Mucosa of rectum (tissue), 2 donors: ENCODE results near the gene CLDN2.

Source experiments
- H3K27ac ChIP-seq, 2 donors: one replicate each; pipeline ENCODE4 v1.7.0; 2013; ENCODE audit warnings: inconsistent platforms in 2 of 2, low read depth in 2 of 2, low read length in 2 of 2
- H3K27me3 ChIP-seq, 2 donors: one replicate each; pipeline ENCODE4 v1.7.0; 2013; ENCODE audit warnings: low read length in 2 of 2; ENCODE audit not compliant: control insufficient read depth in 2 of 2, insufficient read depth in 2 of 2
- H3K36me3 ChIP-seq, 2 donors: one replicate each; pipeline ENCODE4 v1.7.0; 2013; ENCODE audit warnings: low read length in 2 of 2; ENCODE audit not compliant: control insufficient read depth in 2 of 2, insufficient read depth in 2 of 2
- H3K4me1 ChIP-seq, 2 donors: one replicate each; pipeline ENCODE4 v1.7.0; 2013; ENCODE audit warnings: low read length in 2 of 2, mild to moderate bottlenecking in 1 of 2; ENCODE audit not compliant: control insufficient read depth in 2 of 2, insufficient read depth in 2 of 2
- H3K4me3 ChIP-seq, 2 donors: one replicate each; pipeline ENCODE4 v1.7.0; 2013; ENCODE audit warnings: low read length in 2 of 2
- H3K9ac ChIP-seq, 2 donors: one replicate each; pipeline ENCODE4 v1.7.0; 2013; ENCODE audit warnings: low read length in 2 of 2, low read depth in 1 of 2, mild to moderate bottlenecking in 1 of 2
- H3K9me3 ChIP-seq, 2 donors: one replicate each; pipeline ENCODE4 v1.7.0; 2013; ENCODE audit warnings: low read length in 2 of 2; ENCODE audit not compliant: control insufficient read depth in 2 of 2
- donor health status: healthy.
- donor health status: Normal muscosa, but diverticular disease.

The CLDN2 gene

GRCh38 chrX:106936246-106936645, 16.0 kb downstream of the CLDN2 start:
- H3K27me3 ChIP-seq: no peaks in the 10 kb centered on the region
- H3K4me1 ChIP-seq: peaks cover 0 to 2% of the 10 kb centered on the region in 2 donors
- no peak overlapping the region for H3K4me3 ChIP-seq
- H3K36me3 ChIP-seq: no peaks in the 10 kb centered on the region
- no peak overlapping the region for H3K27ac ChIP-seq
- no peaks in the 10 kb centered on the region for H3K9me3 ChIP-seq
- no peak overlapping the region for H3K9ac ChIP-seq

GRCh38 chrX:106939566-106939965, 19.4 kb downstream of the CLDN2 start:
- Histone ChIP-seq H3K36me3 (no peaks in the 10 kb centered on the region), H3K27ac (no peak overlapping the region), H3K27me3 (no peaks in the 10 kb centered on the region), H3K4me1 (peaks cover 0 to 2% of the 10 kb centered on the region in 2 donors), H3K4me3 (no peak overlapping the region), H3K9ac (no peak overlapping the region), H3K9me3 (no peaks in the 10 kb centered on the region)

DNA sequence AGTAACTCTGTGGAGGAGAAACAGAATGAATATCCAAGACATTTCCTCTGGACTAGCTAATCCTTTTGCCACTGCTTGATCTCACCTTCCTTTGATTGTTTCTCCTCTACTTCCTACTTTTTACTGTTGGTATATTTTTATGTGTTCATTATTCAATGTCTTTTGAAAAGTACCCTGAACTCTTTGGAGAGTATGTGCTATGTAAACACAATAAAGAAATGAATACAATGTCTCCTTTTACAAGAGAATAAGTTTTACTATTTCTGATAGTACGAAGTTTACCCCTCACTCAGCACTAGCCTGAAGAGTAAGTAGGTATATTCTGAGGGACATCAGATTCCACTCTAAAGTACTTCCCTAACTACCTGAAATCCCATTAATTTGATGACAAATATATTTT, 19.9 kb downstream of the CLDN2 start:
- no peak overlapping the region for H3K4me3 ChIP-seq
- no peaks in the 10 kb centered on the region for H3K36me3 ChIP-seq
- H3K4me1 ChIP-seq: peaks cover 0 to 2% of the 10 kb centered on the region in 2 donors
- H3K9ac ChIP-seq: no peak overlapping the region
- H3K9me3 ChIP-seq: no peaks in the 10 kb centered on the region
- H3K27ac ChIP-seq: no peak overlapping the region
- no peaks in the 10 kb centered on the region for H3K27me3 ChIP-seq

- no peaks in the 10 kb centered on the region for H3K9me3 ChIP-seq
- no peaks in the 10 kb centered on the region for H3K27me3 ChIP-seq
- H3K36me3 ChIP-seq: no peaks in the 10 kb centered on the region
- no peak overlapping the region for H3K9ac ChIP-seq
- H3K4me1 ChIP-seq: no peaks in the 10 kb centered on the region
- no peak overlapping the region for H3K27ac ChIP-seq
- no peak overlapping the region for H3K4me3 ChIP-seq
Measured at GRCh38 chrX:106946464-106946863, 26.3 kb downstream of the CLDN2 start.

DNA sequence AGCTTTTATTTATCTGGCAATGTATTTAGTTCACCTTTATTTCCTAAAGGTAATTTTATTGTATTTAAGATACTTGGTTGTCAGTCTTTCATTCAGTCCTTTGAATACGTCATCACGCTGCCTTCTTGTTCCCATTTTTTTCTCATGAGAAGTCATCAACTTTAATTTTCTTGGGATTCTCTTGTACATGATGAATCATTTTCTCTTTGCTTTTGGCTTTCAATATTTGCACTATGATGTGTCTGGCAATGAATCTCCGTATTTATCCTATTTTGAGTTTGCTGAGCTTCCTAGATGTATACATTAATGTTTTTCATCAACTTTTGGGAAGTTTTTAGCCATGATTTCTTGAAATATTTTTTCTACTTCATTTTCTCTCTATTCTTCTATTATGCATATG, 28.4 kb downstream of the CLDN2 start:
- no peaks in the 10 kb centered on the region for H3K4me1 ChIP-seq
- no peak overlapping the region for H3K27ac ChIP-seq
- no peaks in the 10 kb centered on the region for H3K9me3 ChIP-seq
- H3K27me3 ChIP-seq: no peaks in the 10 kb centered on the region
- no peak overlapping the region for H3K4me3 ChIP-seq
- no peaks in the 10 kb centered on the region for H3K36me3 ChIP-seq
- H3K9ac ChIP-seq: no peak overlapping the region

DNA sequence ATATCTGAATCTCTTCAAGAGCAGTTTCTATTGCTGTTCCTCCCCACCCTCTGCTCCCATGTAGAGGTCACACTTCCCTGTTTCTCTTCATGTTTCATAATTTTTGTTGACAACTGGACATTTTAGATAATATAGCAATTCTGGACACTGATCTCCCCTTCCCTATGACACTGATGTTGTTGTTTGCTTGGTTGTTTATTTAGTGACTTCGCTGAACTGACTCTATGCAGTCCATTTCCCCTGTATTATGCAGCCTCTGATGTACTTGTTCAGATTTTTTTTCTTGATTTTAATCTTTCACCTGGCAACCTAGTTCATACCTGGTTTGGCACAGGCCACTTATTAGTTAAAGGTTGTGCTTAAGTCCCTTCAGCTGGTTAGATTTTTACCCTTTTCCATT, 29.2 kb downstream of the CLDN2 start:
- H3K4me1 ChIP-seq: no peaks in the 10 kb centered on the region
- H3K4me3 ChIP-seq: no peak overlapping the region
- H3K27ac ChIP-seq: no peak overlapping the region
- H3K36me3 ChIP-seq: no peaks in the 10 kb centered on the region
- no peak overlapping the region for H3K9ac ChIP-seq
- H3K27me3 ChIP-seq: no peaks in the 10 kb centered on the region
- no peaks in the 10 kb centered on the region for H3K9me3 ChIP-seq

GRCh38 chrX:106950381-106950780, 30.2 kb downstream of the CLDN2 start:
- Histone ChIP-seq H3K27ac (no peak overlapping the region), H3K4me1 (no peaks in the 10 kb centered on the region), H3K9ac (no peak overlapping the region), H3K4me3 (no peak overlapping the region), H3K36me3 (no peaks in the 10 kb centered on the region), H3K9me3 (no peaks in the 10 kb centered on the region), H3K27me3 (no peaks in the 10 kb centered on the region)

DNA sequence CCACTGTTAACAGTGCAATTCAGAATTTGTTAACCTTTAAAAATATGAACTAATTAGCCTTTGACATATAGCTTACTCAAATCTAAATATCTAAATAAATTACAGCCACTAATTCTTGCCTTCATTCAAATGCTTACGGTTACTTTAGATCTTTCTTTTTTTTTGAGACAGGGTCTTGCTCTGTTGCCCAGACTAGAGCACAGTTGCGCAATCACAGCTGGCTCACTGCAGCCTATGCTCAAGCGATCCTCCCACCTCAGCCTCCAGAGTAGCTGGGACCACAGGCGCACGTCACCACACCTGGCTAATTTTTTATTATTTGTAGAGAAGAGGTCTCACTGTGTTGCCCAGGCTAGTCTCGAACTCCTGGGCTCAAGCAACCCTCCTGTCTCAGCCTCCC, 31.0 kb downstream of the CLDN2 start:
- no peaks in the 10 kb centered on the region for H3K9me3 ChIP-seq
- no peaks in the 10 kb centered on the region for H3K4me1 ChIP-seq
- H3K27ac ChIP-seq: no peak overlapping the region
- no peak overlapping the region for H3K9ac ChIP-seq
- no peaks in the 10 kb centered on the region for H3K36me3 ChIP-seq
- no peak overlapping the region for H3K4me3 ChIP-seq
- no peaks in the 10 kb centered on the region for H3K27me3 ChIP-seq

GRCh38 chrX:106952089-106952488, 31.9 kb downstream of the CLDN2 start:
- Histone ChIP-seq H3K9ac (no peak overlapping the region), H3K27ac (no peak overlapping the region), H3K36me3 (no peaks in the 10 kb centered on the region), H3K4me1 (no peaks in the 10 kb centered on the region), H3K27me3 (no peaks in the 10 kb centered on the region), H3K9me3 (no peaks in the 10 kb centered on the region), H3K4me3 (no peak overlapping the region)

DNA sequence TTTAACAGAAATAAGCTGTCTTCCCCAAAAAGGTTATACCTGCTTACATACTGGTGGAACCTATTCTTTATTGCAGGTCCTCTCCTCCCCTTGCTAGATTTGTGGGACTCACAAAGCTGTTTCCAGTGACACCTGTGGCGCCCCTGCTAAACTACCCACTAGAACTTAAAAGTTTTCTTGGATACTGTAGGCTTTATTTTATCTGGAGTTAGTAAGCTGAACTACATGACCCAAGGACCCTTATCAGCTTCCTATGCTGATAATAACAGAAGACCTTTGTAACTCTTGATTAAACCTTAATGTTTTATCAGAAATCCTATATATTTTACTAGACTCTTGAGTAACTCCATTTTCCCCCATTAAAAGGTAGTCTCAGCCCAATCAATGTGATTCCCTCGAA, 32.3 kb downstream of the CLDN2 start:
- no peaks in the 10 kb centered on the region for H3K9me3 ChIP-seq
- no peak overlapping the region for H3K27ac ChIP-seq
- no peak overlapping the region for H3K9ac ChIP-seq
- H3K27me3 ChIP-seq: no peaks in the 10 kb centered on the region
- no peak overlapping the region for H3K4me3 ChIP-seq
- no peaks in the 10 kb centered on the region for H3K36me3 ChIP-seq
- H3K4me1 ChIP-seq: no peaks in the 10 kb centered on the region

GRCh38 chrX:106952988-106953387, 32.8 kb downstream of the CLDN2 start:
- Histone ChIP-seq H3K36me3 (no peaks in the 10 kb centered on the region), H3K27ac (no peak overlapping the region), H3K27me3 (no peaks in the 10 kb centered on the region), H3K9me3 (no peaks in the 10 kb centered on the region), H3K4me3 (no peak overlapping the region), H3K9ac (no peak overlapping the region), H3K4me1 (no peaks in the 10 kb centered on the region)
